Astrocyte of the cerebellum (primary cell): ENCODE data around the gene CEACAM5.

Experiments used
- DNase-seq: peaks from one replicate; pipeline ENCODE4 v3.0.0-alpha.2; 2011; ENCODE audit warnings: low read depth
- H3K4me3 ChIP-seq: 2 replicates; pipeline ENCODE4 v1.5.1; 2011; ENCODE audit warnings: mild to moderate bottlenecking, low read depth, low read length, moderate library complexity
- in situ Hi-C: cut with HindIII; loops from 2 replicates; pipeline ENCODE4 v1.10.0; 2017; ENCODE audit warnings: low sequenced_read_pairs
- TF ChIP-seq, protein P1 (sequence below): IDR thresholded peaks from 2 replicates; pipeline ENCODE4 v1.5.1; 2012; ENCODE audit warnings: low read length, low read depth, moderate library complexity, mild to moderate bottlenecking; ENCODE audit errors: missing control alignments

CEACAM5 gene

DNA sequence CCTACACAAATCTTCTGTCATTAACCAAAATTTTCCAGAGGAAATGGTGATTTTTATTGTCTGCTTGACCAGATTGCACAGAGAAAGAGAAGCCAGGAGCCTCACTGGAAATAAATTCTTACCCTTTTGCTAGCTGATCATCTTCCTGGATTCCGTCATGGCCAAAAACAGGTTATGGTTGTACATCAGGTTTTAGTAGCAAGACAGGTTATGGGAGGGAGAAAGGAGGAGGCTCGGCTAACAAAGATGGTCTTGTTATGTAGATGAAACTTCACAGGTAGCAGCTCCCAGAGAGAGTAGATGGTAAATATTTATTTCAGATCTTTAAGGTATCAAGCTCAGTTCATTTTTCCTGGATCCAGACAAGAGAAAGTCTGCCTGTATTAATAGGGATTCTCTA lies 68.3 kb downstream of the CEACAM5 start:
- DNase-seq, result no peak
- in situ Hi-C loops, result no loop called here
- TF ChIP-seq, protein P1, sequence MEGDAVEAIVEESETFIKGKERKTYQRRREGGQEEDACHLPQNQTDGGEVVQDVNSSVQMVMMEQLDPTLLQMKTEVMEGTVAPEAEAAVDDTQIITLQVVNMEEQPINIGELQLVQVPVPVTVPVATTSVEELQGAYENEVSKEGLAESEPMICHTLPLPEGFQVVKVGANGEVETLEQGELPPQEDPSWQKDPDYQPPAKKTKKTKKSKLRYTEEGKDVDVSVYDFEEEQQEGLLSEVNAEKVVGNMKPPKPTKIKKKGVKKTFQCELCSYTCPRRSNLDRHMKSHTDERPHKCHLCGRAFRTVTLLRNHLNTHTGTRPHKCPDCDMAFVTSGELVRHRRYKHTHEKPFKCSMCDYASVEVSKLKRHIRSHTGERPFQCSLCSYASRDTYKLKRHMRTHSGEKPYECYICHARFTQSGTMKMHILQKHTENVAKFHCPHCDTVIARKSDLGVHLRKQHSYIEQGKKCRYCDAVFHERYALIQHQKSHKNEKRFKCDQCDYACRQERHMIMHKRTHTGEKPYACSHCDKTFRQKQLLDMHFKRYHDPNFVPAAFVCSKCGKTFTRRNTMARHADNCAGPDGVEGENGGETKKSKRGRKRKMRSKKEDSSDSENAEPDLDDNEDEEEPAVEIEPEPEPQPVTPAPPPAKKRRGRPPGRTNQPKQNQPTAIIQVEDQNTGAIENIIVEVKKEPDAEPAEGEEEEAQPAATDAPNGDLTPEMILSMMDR, result no peak
- no peak overlapping the region for H3K4me3 ChIP-seq
